Neuron (in vitro differentiated cells): Measurements from ENCODE around the gene MGRN1.

Experiments
- H2AFZ ChIP-seq: one replicate; pipeline ENCODE4 v1.6.1; 2013; ENCODE audit warnings: low read depth, mild to moderate bottlenecking, inconsistent platforms, low read length, moderate library complexity
- H3K27me3 ChIP-seq: one replicate; pipeline ENCODE4 v1.6.1; 2013; ENCODE audit warnings: low read length; ENCODE audit not compliant: insufficient read depth
- H3K36me3 ChIP-seq: one replicate; pipeline ENCODE4 v1.6.1; 2013; ENCODE audit warnings: low read length; ENCODE audit not compliant: insufficient read depth
- H3K4me1 ChIP-seq: one replicate; pipeline ENCODE4 v1.6.1; 2013; ENCODE audit warnings: low read length; ENCODE audit not compliant: insufficient read depth
- H3K4me3 ChIP-seq: 2 replicates; pipeline ENCODE4 v1.5.1; 2013; ENCODE audit warnings: mild to moderate bottlenecking, low read length, moderate library complexity
- H3K9me3 ChIP-seq: one replicate; pipeline ENCODE4 v1.6.1; 2013; ENCODE audit warnings: low read length

MGRN1 gene

DNA sequence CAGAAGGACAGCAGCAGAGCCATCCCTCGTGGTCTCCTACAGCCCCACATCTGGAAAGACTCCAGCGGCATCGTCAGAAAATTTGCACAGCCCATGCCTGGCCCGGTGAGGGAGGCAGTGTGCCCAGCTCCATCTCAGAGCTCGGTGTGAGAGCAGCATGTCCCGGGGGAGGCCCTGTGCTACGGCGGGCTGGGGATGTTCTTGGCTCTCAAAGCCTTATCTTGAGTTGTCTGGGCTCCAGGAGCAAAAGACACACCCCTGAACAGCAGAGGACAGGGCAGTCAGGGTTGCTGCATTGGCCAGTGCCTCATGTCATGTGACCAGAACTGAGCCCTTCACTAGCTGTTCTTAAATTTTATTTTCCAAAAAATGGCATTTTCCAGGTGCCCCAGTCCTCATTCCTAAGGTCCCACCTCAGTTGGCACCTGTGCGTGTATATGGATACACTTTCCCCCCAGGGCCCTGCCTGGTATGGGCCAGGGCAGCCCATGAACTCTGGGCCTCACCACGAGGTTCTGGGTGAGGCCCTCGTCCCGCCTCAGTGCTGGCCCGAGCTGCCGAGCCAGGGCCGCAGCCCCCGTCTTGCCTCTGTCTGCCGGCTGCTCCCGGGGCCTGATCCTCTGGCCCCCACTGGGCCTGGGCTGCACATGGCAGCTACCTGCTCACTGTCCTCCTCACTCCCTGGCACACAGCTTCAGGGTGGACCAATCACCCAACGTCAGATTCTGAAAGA is 71.7 kb downstream of the MGRN1 start:
- no peaks in the 10 kb centered on the region for H3K9me3 ChIP-seq
- no peak overlapping the region for H3K4me3 ChIP-seq
- H3K27me3 ChIP-seq: no peaks in the 10 kb centered on the region
- no peak overlapping the region for H2AFZ ChIP-seq
- H3K36me3 ChIP-seq: peaks cover 55% of the 10 kb centered on the region
- H3K4me1 ChIP-seq: peaks cover 18% of the 10 kb centered on the region

DNA sequence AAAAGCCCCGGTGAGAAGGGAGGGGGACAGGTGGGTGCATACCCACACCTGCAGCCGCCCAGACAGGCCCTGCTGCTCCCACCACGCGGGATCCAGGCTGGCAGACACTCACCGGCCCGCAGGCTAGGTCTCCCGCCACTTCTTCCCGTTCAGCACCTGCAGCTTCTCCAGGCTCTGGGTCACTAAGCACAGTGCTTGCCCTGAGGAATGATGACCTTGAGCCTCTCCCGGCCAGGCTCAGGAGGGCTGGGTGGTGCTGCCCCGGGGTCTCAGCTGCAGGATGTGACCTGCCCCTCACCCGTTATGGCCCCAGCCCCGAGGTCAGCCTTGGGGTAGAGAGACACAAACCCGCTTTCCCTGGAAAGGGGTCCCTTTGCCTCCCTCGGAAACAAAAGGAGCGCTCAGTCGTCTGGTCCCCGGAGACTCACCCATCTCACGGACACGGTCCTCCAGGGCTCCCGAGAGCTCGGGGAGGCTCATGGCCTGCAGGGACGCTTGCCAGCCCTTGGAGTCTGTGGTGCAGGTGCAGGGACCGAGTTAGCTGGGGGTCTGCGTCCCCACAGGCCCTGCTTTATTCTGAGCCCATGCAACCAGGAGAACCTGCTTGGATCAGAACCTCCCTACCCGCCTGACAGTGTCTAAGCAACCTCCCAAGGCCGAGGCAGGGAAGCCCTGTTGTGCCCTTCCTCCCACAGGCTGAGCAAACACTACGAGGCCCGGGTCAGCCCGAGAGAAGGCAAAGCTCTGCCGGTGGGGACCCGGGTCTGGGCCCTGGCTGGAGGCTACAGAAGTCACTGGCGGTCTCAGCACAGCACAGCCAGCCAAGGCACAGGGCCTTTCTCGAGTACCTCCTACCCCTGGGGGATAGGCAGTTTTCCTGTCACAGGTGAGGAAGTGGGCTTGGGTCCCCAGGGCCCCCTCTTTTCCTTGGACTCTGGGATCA is 72.5 kb downstream of the MGRN1 start:
- Histone ChIP-seq H3K36me3 (peaks cover 60% of the 10 kb centered on the region), H3K4me3 (no peak overlapping the region), H2AFZ (no peak overlapping the region), H3K27me3 (no peaks in the 10 kb centered on the region), H3K9me3 (no peaks in the 10 kb centered on the region), H3K4me1 (peaks cover 18% of the 10 kb centered on the region)

DNA sequence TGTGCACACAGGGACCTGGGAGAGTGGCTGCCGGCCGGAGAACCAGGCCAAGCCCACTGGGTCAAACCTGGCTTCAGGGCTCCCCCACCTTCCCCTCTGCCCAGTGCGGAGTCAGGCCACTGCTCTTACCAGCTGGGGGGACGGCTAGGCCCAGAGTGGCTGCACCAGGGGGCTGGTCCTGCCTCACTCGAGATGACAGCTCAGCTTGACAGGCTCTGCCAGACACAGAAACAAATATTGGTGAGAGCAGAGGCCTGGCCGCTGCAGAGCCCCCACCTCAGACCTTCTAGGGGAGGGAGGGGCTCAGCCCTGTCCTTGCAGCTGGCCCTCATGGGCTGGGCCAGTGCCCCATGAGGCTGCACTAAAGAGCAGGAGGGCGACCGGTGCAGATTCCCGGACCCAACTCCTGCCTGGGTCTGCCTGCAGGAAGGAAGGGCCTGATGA is 73.2 kb downstream of the MGRN1 start:
- H3K27me3 ChIP-seq: no peaks in the 10 kb centered on the region
- H3K36me3 ChIP-seq: peaks cover 67% of the 10 kb centered on the region

DNA sequence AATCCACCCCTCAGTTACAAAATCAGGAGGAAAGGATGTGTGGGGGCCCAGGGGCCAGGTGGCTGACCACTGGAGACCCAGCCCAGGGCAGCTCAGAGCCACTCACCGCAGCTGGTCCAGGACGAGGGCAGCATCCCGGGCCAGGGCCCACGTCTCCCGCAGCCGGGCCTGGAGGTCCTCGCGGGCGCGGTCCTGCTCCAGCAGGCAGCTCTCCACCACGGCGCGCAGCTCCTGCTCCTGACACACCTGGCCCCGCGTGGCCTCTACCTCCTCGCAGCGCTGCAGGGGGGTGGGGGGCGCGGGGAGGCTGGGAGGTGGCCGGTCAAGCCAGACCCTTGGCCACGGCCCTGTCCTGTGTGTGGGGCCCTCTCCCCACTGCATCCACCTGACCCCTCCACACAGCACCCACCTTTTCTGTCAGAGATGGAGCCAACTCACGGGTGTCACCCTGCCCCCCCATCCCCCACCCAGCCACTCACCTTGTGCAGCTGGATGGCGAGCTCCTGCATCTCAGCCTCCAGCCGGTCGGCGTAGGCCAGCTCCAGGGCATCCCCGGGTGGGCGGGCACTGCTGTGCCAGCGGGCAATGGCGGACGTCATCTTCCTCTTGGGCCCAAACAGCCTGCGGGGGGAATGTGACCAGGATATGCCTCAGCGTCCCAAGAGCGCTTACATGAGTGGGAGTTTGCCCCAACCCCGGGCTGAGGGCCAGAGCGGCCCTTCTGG is 73.9 kb downstream of the MGRN1 start:
- no peaks in the 10 kb centered on the region for H3K9me3 ChIP-seq
- H3K27me3 ChIP-seq: no peaks in the 10 kb centered on the region
- peaks cover 12% of the 10 kb centered on the region for H3K4me1 ChIP-seq
- no peak overlapping the region for H2AFZ ChIP-seq
- H3K36me3 ChIP-seq: peaks cover 69% of the 10 kb centered on the region
- H3K4me3 ChIP-seq: no peak overlapping the region

More for the DNA sequence above, 73.2 kb downstream of the MGRN1 start:
- no peak overlapping the region for H3K4me3 ChIP-seq
- H3K4me1 ChIP-seq: peaks cover 15% of the 10 kb centered on the region
- no peak overlapping the region for H2AFZ ChIP-seq
- no peaks in the 10 kb centered on the region for H3K9me3 ChIP-seq

DNA sequence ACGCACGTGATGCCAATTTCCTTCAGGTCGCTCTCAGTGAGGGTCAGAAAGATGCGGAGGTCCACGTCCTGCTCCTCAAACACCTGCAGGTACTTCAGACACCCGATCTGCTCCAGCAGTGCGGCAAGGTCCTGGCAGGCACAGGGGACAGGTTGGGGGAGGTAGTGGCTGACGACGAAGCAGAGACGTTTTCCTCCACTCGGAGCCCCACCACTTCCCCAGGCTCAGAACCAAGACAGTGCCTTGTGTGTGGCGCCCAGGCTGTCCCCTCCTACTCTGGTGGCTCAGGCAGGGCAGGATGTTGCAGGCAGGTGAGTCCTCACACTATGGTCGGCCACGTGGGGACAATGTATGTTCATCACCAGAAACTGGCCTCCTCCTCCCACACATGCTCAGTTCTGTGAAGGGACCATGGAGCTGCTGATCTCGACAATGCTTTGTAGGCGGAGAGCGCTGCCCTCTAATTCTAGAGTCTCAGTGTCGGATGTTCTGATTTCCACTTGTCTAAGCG is 74.5 kb downstream of the MGRN1 start:
- Histone ChIP-seq H3K27me3 (no peaks in the 10 kb centered on the region), H3K36me3 (peaks cover 75% of the 10 kb centered on the region), H3K9me3 (no peaks in the 10 kb centered on the region), H2AFZ (no peak overlapping the region), H3K4me3 (no peak overlapping the region), H3K4me1 (peaks cover 12% of the 10 kb centered on the region)

DNA sequence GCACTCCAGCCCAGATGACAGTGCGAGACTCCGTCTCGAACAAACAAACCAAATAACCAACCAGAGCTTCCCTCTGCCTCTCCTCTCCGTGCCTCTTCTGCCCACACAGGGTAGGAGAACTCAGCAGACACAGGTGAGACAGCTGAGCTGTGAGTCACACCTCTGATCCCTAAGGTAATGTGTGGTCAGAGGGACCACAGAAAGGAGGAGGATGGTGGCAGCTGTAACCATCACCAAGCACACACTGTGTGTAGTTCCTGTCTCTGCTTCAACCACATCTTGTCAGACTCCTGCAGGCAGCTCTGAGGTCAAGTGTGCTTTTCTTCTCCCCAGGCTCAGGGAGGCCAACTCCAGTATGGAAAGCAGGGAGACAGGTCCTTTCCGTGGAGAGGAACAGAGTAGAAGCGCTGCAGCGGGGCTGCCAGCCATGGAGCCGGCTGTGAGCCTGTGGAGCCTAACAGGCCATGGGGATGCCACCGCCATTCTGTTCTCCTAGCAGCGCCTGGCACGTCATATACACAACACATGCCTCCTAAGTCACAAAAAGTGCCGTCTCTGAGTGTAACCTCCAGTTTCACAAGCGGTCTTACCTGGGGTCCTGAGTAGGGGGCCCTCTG is 75.9 kb downstream of the MGRN1 start:
- peaks cover 75% of the 10 kb centered on the region for H3K36me3 ChIP-seq
- no peaks in the 10 kb centered on the region for H3K9me3 ChIP-seq
- H2AFZ ChIP-seq: no peak overlapping the region
- no peak overlapping the region for H3K4me3 ChIP-seq
- peaks cover 4% of the 10 kb centered on the region for H3K4me1 ChIP-seq
- no peaks in the 10 kb centered on the region for H3K27me3 ChIP-seq

DNA sequence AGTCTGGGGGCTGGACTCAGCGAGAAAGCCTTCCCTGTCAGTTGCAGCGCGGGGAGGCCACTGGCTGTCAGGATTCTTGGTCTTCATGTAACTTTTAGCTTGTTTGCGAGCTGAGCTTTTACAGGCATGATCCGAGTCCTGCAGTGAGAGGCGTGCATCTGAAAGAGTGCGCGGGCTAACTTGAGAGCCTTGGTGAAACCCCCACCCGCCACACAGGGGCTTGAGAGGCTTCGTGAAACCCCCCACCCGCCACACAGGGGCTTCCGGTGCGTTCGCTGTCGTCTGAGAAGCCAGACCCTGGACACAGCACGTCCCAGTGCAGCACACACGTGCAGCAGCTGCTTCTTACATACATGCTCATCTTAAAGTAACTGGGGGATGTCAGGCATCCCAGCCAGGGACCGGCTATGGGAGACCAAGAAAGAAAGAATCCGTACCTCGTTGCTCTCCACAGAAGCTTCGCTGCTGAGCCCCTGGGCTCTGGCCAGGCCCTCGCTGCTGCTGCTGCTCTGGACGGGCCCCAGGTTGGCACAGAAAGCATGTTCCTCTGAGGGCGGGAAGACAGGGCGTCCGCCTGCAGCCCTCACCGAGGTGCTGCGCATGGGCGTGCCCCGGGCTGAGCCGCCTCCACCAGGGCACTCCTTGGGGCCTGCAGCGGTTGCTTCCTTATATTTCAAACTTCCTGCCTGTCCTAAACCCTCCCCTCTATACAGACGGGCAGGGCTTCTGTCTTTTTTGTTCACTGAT is 76.5 kb downstream of the MGRN1 start:
- Histone ChIP-seq H3K36me3 (peaks cover 70% of the 10 kb centered on the region), H2AFZ (no peak overlapping the region), H3K4me3 (no peak overlapping the region), H3K9me3 (no peaks in the 10 kb centered on the region), H3K4me1 (no peaks in the 10 kb centered on the region), H3K27me3 (no peaks in the 10 kb centered on the region)

DNA sequence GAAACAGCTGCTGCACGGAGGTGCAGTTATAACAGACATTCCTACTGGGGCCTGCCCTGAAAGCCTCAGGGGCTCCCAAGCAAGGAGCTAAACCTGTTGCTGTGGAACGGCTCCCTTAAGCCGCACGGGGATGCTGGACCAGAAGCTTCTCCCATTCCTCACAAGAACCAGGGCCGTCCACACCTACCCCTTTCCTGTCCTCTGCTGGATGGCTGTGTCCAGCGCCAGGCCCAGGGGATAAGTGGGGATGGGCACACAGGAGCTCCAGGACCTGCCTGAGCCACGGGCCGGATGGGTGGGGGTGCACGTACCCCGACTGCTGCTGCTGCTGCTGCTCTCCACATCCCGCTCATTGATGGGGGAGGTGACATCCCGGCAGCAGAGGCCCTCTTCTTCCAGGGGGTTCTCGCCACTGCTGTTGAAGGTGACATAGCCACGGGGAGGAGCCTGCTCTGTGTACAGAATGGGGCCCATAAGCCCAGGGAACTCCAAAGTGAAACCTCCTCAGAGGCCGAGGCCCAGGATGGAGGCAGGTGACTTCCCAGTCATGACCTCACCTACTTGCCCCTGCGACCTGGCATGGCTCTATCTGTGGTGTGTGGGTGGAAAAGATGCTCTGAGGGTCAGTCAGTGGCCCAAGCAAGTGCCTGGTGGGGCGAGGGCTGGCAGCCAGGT is 77.3 kb downstream of the MGRN1 start:
- Histone ChIP-seq H3K9me3 (no peaks in the 10 kb centered on the region), H2AFZ (no peak overlapping the region), H3K36me3 (peaks cover 65% of the 10 kb centered on the region), H3K4me1 (no peaks in the 10 kb centered on the region), H3K4me3 (no peak overlapping the region), H3K27me3 (no peaks in the 10 kb centered on the region)

DNA sequence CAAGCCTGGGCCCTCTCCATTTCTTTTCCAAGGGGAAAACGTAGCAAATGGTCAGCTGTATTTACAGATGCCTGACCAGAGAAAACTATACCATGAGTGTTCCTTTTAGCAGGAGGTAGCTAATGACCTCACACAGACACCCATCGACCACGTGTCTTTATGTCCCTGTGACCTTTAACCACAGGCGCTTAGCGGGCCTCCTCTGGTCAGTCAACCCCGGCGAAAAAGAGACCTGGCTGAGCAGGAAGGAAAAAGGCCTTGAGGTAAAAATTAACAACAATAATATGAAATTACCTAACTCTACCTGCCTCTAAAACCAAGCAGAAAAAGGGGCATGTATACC is 77.8 kb downstream of the MGRN1 start:
- Histone ChIP-seq H3K9me3 (no peaks in the 10 kb centered on the region), H3K4me3 (no peak overlapping the region), H3K36me3 (peaks cover 63% of the 10 kb centered on the region), H2AFZ (no peak overlapping the region), H3K27me3 (no peaks in the 10 kb centered on the region), H3K4me1 (no peaks in the 10 kb centered on the region)

DNA sequence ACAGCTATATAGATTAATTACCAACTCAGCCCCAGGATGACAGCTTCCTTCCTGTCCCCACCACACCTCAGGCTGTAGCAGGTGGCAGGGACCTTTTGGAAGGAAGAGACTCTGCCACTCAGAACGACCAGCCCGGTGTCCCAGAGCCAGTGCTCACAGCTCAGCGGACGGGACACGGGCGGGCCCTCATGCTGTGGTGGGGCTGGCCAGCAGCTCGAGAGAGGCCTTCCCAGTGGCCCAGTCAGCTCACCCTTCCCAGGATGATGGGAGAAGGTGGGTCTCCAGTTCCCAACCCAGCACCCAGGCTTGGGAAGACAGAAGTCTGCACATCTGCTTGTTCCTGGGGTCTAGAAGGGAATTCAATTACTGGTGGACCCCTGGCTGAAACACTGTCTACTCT is 79.3 kb downstream of the MGRN1 start:
- H3K36me3 ChIP-seq: peaks cover 60% of the 10 kb centered on the region
- H3K4me3 ChIP-seq: no peak overlapping the region
- no peaks in the 10 kb centered on the region for H3K4me1 ChIP-seq
- H2AFZ ChIP-seq: no peak overlapping the region
- H3K9me3 ChIP-seq: no peaks in the 10 kb centered on the region
- no peaks in the 10 kb centered on the region for H3K27me3 ChIP-seq

DNA sequence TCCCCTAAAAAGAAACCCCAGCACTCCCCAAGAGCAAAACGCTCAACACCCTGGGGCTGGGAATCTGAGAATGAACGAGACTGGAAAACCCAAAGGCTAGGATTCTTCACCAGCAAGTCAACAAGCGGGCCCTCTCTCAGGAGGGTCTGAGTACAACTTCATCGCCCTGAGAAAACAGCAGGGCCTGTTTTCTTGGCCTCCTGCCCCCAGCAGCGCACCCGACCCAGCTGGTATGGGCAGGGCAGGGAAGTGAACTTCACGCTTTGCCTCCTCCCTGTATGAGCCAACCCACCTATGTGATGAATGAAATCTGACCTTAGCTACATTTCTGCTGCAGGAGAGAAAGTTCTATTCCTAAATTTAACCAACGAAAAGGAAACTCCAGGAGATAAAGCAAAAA is 79.9 kb downstream of the MGRN1 start:
- Histone ChIP-seq H3K4me1 (no peaks in the 10 kb centered on the region), H3K4me3 (no peak overlapping the region), H3K27me3 (no peaks in the 10 kb centered on the region), H3K36me3 (peaks cover 54% of the 10 kb centered on the region), H2AFZ (no peak overlapping the region), H3K9me3 (no peaks in the 10 kb centered on the region)

DNA sequence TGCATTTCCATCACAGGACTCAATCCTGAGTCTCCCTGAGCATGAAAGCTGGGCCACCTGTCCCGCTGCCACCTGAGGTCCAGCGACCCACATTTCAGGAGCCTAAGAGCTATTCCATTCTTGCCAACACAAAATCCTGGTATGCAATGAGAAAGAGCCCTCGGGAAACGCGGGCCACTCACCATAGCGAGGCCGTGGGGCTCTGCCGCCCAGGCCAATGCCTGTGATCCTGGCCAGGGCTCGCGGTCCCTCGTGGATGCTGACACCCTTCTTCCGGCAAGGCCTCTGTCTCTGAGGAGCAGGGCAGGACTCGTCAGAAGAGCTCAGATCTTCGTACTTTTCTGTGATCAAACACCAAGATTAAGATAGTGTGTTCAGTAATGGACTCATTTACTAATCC is 80.3 kb downstream of the MGRN1 start:
- no peaks in the 10 kb centered on the region for H3K27me3 ChIP-seq
- H3K36me3 ChIP-seq: peaks cover 52% of the 10 kb centered on the region
- H3K9me3 ChIP-seq: no peaks in the 10 kb centered on the region
- no peak overlapping the region for H3K4me3 ChIP-seq
- no peak overlapping the region for H2AFZ ChIP-seq
- H3K4me1 ChIP-seq: no peaks in the 10 kb centered on the region
